Panc1 (cell line): ENCODE results near the gene PARP8. TPM values are rescaled to one million over a fixed set of nuclear protein-coding genes. Genes with fewer than 3 reads are reported as not detected.

Experiments
- ATAC-seq: fragments of 200-7000 bp; cut with Tn5 transposase; 2 replicates; pipeline ENCODE4 v1.9.1; 2020; ENCODE audit warnings: mild to moderate bottlenecking, moderate library complexity
- BruUV-seq: library from RNA; stranded (reverse); fragments of 400-500 nt; replicated peaks from 2 replicates; lab custom pipeline; 2021; lab: Mats Ljungman, UMichigan
- CTCF ChIA-PET: fragments of 300-600 bp; sonication (Branson Sonifier 250); formaldehyde crosslinking; loops from one replicate; lab custom pipeline; 2022; ENCODE audit warnings: antibody characterized with exemption; lab: Charles Lee
- POLR2A ChIA-PET: fragments of 300-600 bp; sonication (Branson Sonifier 250); formaldehyde crosslinking; loops from one replicate; lab custom pipeline; 2022; ENCODE audit warnings: antibody characterized with exemption; lab: Charles Lee
- DNase-seq: peaks from one replicate; pipeline ENCODE4 v3.0.0-alpha.2; 2010; ENCODE audit warnings: low read depth, low spot score
- H3K27ac ChIP-seq: 2 replicates; pipeline ENCODE4 v1.5.1; 2011; ENCODE audit warnings: mild to moderate bottlenecking, low read length, inconsistent platforms
- H3K27me3 ChIP-seq: fragments of 200-500 bp; sonication (Bioruptor generic); 2 replicates; pipeline ENCODE4 v1.6.0; 2014; ENCODE audit warnings: low read length, inconsistent platforms; ENCODE audit not compliant: control insufficient read depth, insufficient read depth
- H3K36me3 ChIP-seq: fragments of 200-500 bp; sonication (Bioruptor generic); 2 replicates; pipeline ENCODE4 v1.5.1; 2014; ENCODE audit warnings: inconsistent platforms, mild to moderate bottlenecking, low read length, moderate library complexity; ENCODE audit not compliant: control insufficient read depth, insufficient read depth
- H3K4me1 ChIP-seq: 2 replicates; pipeline ENCODE4 v1.5.1; 2011; ENCODE audit warnings: inconsistent platforms, mild to moderate bottlenecking, low read length, moderate library complexity; ENCODE audit not compliant: control insufficient read depth, insufficient read depth
- H3K4me3 ChIP-seq, 2 experiments: 2 replicates each; pipeline ENCODE4 v1.5.1; 2011 to 2012; ENCODE audit warnings: low read depth in 2 of 2, low read length in 2 of 2, mild to moderate bottlenecking in 2 of 2, inconsistent platforms in 1 of 2, moderate library complexity in 1 of 2
- H3K9me3 ChIP-seq: fragments of 200-500 bp; sonication (Bioruptor generic); 2 replicates; pipeline ENCODE4 v1.5.1; 2014; ENCODE audit warnings: low read depth, mild to moderate bottlenecking, inconsistent platforms, low read length, moderate library complexity; ENCODE audit not compliant: control insufficient read depth, insufficient read depth
- CTCF ChIP-seq: fragments of 450-650 bp; IDR thresholded peaks from 2 replicates; pipeline ENCODE4 v1.5.1; 2017; ENCODE audit warnings: mild to moderate bottlenecking
- POLR2AphosphoS5 ChIP-seq: IDR thresholded peaks from 2 replicates; pipeline ENCODE4 v1.6.1; 2012; ENCODE audit warnings: mild to moderate bottlenecking, low read depth, low read length, moderate library complexity
- REST ChIP-seq, 2 experiments: IDR thresholded peaks; 2 replicates each; pipeline ENCODE4 v1.6.1; 2011 to 2012; ENCODE audit warnings: low read depth in 2 of 2, control low read depth in 1 of 2, low read length in 1 of 2, mild to moderate bottlenecking in 1 of 2, moderate library complexity in 1 of 2; ENCODE audit not compliant: insufficient read depth in 1 of 2
- SIN3A ChIP-seq: IDR thresholded peaks from 2 replicates; pipeline ENCODE4 v1.6.1; 2012; ENCODE audit warnings: low read depth, mild to moderate bottlenecking, low read length, moderate library complexity, borderline replicate concordance; ENCODE audit not compliant: insufficient read depth
- TCF7L2 ChIP-seq: IDR thresholded peaks from 2 replicates; pipeline ENCODE4 v1.6.1; 2011; ENCODE audit warnings: mild to moderate bottlenecking, low read depth, low read length, inconsistent platforms
- in situ Hi-C: cut with HindIII; loops from 2 replicates; pipeline ENCODE4 v1.10.0; 2016; ENCODE audit warnings: low sequenced_read_pairs, low pct_unique_long_range_greater_than_20kb
- intact Hi-C: fragments of 100-400 bp; cut with micrococcal nuclease; formaldehyde crosslinking; loops from one replicate; pipeline ENCODE4 v1.10.0; 2022; ENCODE audit not compliant: unreplicated experiment
- total RNA-seq: library from RNA; stranded (reverse); gene quantifications from one replicate; pipeline ENCODE4 v1.2.1, GENCODE V29; 2021; ENCODE audit not compliant: unreplicated experiment

Gene PARP8
- total RNA-seq, 1 experiment from 2014 or later: 20.2 TPM

GRCh38 chr5:50684721-50685120, 18.3 kb downstream of the PARP8 start:
- ATAC-seq: no peak
- TF ChIP-seq SIN3A (no peak), CTCF (no peak), POLR2AphosphoS5 (no peak), TCF7L2 (no peak), REST (IDR thresholded peaks at IDR 0.05; ENCODE audit: insufficient read depth in 1 of 2, low read depth in 2 of 2, low read length in 1 of 2) (no peak)
- Histone ChIP-seq H3K36me3 (no peaks in the 10 kb centered on the region), H3K4me1 (peaks cover 7% of the 10 kb centered on the region; the same call in 1 of the 2 replicates), H3K9me3 (no peaks in the 10 kb centered on the region), H3K27ac (no peak overlapping the region), H3K4me3 (no peak overlapping the region), H3K27me3 (no peaks in the 10 kb centered on the region)
- intact Hi-C loops (no loop called here), in situ Hi-C loops (no loop called here)
- BruUV-seq: no TSS peak
- no peak for DNase-seq
- ChIA-PET CTCF (no interaction called here), POLR2A (no interaction called here)

GRCh38 chr5:50687548-50687947, 21.1 kb downstream of the PARP8 start:
- no peak for DNase-seq
- ChIA-PET CTCF (no interaction called here), POLR2A (no interaction called here)
- TF ChIP-seq REST (IDR thresholded peaks at IDR 0.05; ENCODE audit: insufficient read depth in 1 of 2, low read depth in 2 of 2, low read length in 1 of 2) (no peak), TCF7L2 (no peak), CTCF (no peak), SIN3A (no peak), POLR2AphosphoS5 (no peak)
- H3K9me3 ChIP-seq: no peaks in the 10 kb centered on the region
- in situ Hi-C loops (no loop called here), intact Hi-C loops (no loop called here)
- H3K4me1 ChIP-seq: no peaks in the 10 kb centered on the region
- no TSS peak for BruUV-seq
- no peaks in the 10 kb centered on the region for H3K36me3 ChIP-seq
- H3K27ac ChIP-seq: no peak overlapping the region
- no peak overlapping the region for H3K4me3 ChIP-seq
- H3K27me3 ChIP-seq: no peaks in the 10 kb centered on the region
- no peak for ATAC-seq
